ENCODE data around the gene KRTAP19-3.
"Not testable (repeated sequence)": the region's sequence is repeated elsewhere in the genome, so short reads cannot be mapped to it uniquely, and the experiment has no call there.

The KRTAP19-3 gene
- 0 reads per million in 9 experiments for total RNA-seq

DNA sequence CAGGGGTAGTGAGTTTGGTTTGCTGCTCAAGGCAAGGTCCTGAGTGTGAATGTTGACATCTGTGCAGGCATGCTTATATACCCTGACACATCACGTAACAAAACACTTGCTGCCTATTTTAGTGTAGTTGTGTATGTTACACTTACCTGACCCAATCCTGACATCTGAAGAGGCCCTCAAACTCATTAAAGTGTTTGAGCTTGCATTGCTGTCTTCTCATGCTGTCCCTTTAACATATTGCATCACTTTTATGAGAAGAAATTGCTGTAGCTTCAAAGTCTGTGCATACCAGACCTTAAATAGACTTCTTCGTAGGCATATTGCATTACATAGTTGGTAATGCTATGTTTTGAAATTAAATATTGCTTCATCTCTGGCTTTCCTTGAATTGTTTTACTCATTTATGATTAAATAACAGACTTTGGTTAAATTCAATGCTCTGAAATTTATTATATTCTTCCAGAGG is at the start of gene KRTAP19-3:
Gene KRTAP19-3 (minus strand): TSS at position 51 of the 466 bp plus-strand sequence. CDS start 56 bp downstream, outside the sequence.
- Mint-ChIP-seq H3K9me3 (peaks cover 0 to 5% of the 10 kb centered on the region in 2 donors), H3K4me1 (ENCODE audit: low read depth in 2 of 2) (no peaks in the 10 kb centered on the region), H3K4me3 (no peak within 1 kb of the TSS), H3K27me3 (no peaks in the 10 kb centered on the region), H3K36me3 (ENCODE audit: insufficient read depth) (no peaks in the 10 kb centered on the region), H3K27ac (no peak within 1 kb of the TSS)
- ATAC-seq (replicated peaks), result no peak
- no peak for DNase-seq

DNA sequence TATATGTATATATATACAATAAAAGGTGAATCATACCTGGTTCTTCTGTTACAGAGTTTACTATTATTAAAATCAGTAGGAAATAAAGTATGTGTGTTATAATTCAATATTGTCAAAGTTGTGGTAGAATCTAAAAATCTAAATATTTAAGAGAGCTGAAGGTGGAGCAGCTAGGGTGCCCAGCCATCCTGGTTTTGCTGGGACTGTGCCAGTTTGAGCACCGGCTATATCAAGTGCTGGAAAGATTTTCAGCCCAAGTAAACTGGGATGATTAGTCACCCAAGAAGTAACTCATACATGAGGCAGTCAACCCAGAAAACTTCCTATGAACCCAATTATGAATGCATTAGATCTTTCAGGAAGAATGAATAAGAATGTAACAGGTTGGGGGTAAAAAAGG is 27.1 kb upstream of the KRTAP19-3 start:
- Mint-ChIP-seq H3K9me3 (peaks cover 0 to 3% of the 10 kb centered on the region in 2 donors), H3K4me3 (no peak overlapping the region), H3K36me3 (ENCODE audit: insufficient read depth) (no peaks in the 10 kb centered on the region), H3K4me1 (ENCODE audit: low read depth in 2 of 2) (no peaks in the 10 kb centered on the region), H3K27me3 (no peaks in the 10 kb centered on the region), H3K27ac (no peak overlapping the region)
- DNase-seq (no peak), ATAC-seq (replicated peaks) (no peak)

GRCh38 chr21:30515681-30516080 is 23.9 kb upstream of the KRTAP19-3 start:
- Mint-ChIP-seq H3K9me3 (peaks cover 0 to 3% of the 10 kb centered on the region in 2 donors), H3K27ac (no peak overlapping the region), H3K27me3 (no peaks in the 10 kb centered on the region), H3K4me1 (ENCODE audit: low read depth in 2 of 2) (no peaks in the 10 kb centered on the region), H3K36me3 (ENCODE audit: insufficient read depth) (no peaks in the 10 kb centered on the region), H3K4me3 (no peak overlapping the region)
- no peak for DNase-seq
- ATAC-seq (replicated peaks), result no peak

GRCh38 chr21:30505621-30506205 is 13.9 kb upstream of the KRTAP19-3 start:
- ATAC-seq (replicated peaks); H3K4me1 Mint-ChIP-seq (ENCODE audit: low read depth in 2 of 2); H3K9me3 Mint-ChIP-seq; H3K27ac Mint-ChIP-seq; H3K36me3 Mint-ChIP-seq (ENCODE audit: insufficient read depth); DNase-seq; H3K27me3 Mint-ChIP-seq; H3K4me3 Mint-ChIP-seq: not testable (repeated sequence)

DNA sequence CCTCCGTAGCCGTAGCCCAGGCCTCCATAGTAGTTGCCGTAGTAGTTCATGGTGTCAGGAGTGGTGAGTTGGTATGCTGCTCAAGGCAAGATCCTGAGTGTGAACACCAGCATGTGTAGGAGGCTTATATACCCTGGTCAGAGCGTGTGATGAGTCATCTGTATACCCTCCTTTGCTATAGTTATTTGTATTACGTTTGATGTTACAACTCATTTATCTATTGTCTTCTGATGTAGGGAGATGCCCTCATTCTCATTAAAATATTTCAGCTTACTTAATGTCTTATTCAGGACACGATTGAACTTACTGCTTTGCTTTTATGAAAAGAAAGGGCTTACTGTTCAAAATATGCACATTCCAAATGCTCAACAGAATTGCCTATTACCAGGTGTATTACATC is 10.2 kb upstream of the KRTAP19-3 start, which contains the start of gene KRTAP19-5:
Gene KRTAP19-5 (minus strand): TSS at position 101 of the 400 bp plus-strand sequence. CDS start 51 bp downstream, at position 50.
- no peaks in the 10 kb centered on the region for H3K36me3 Mint-ChIP-seq (ENCODE audit: insufficient read depth)
- peaks cover 0 to 4% of the 10 kb centered on the region in 2 donors for H3K9me3 Mint-ChIP-seq
- no peak within 1 kb of the TSS for H3K27ac Mint-ChIP-seq
- H3K4me1 Mint-ChIP-seq (ENCODE audit: low read depth in 2 of 2), result no peaks in the 10 kb centered on the region
- no peak within 1 kb of the TSS for H3K4me3 Mint-ChIP-seq
- H3K27me3 Mint-ChIP-seq, result no peaks in the 10 kb centered on the region
- DNase-seq (no peak), ATAC-seq (replicated peaks) (no peak)

DNA sequence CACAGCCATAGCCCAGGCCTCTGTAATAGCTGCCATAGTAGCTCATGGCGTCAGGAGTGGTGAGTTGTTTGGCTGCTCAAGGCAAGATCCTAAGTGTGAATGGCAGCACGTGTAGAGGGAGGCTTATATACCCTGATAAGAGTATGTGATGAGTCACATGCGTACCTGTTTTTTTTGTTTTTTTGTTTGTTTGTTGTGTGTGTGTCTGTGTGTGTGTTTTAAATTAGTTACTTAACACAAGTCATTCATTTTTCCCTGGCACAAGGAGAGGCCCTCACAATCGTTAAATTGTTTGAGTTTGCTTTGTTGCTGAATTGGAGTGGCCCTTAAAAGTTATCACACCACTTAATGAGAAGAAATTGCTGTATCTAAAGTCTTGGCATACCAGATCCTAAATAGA is 5.3 kb upstream of the KRTAP19-3 start, which contains the start of gene KRTAP19-4:
Gene KRTAP19-4 (minus strand): TSS at position 101 of the 400 bp plus-strand sequence. CDS start 55 bp downstream, at position 46.
- ATAC-seq (replicated peaks) (no peak), DNase-seq (no peak)
- H3K9me3 Mint-ChIP-seq, result no peaks in the 10 kb centered on the region
- H3K4me1 Mint-ChIP-seq (ENCODE audit: low read depth in 2 of 2), result no peaks in the 10 kb centered on the region
- no peak within 1 kb of the TSS for H3K27ac Mint-ChIP-seq
- no peak within 1 kb of the TSS for H3K4me3 Mint-ChIP-seq
- H3K36me3 Mint-ChIP-seq (ENCODE audit: insufficient read depth), result no peaks in the 10 kb centered on the region
- H3K27me3 Mint-ChIP-seq, result no peaks in the 10 kb centered on the region

- H3K4me3 Mint-ChIP-seq, result no peak within 1 kb of the TSS
- no peaks in the 10 kb centered on the region for H3K36me3 Mint-ChIP-seq (ENCODE audit: insufficient read depth)
- H3K27ac Mint-ChIP-seq, result no peak within 1 kb of the TSS
- H3K4me1 Mint-ChIP-seq (ENCODE audit: low read depth in 2 of 2), result no peaks in the 10 kb centered on the region
- DNase-seq (no peak), ATAC-seq (replicated peaks) (no peak)
- no peaks in the 10 kb centered on the region for H3K27me3 Mint-ChIP-seq
- H3K9me3 Mint-ChIP-seq, result peaks cover 0 to 6% of the 10 kb centered on the region in 2 donors
Observed at GRCh38 chr21:30487336-30487735, 4.5 kb downstream of the KRTAP19-3 start, which contains the start of gene KRTAP19-2. Gene KRTAP19-2, minus strand, starts transcription at chr21:30487436. Its CDS starts 88 bp downstream, at chr21:30487348.

DNA sequence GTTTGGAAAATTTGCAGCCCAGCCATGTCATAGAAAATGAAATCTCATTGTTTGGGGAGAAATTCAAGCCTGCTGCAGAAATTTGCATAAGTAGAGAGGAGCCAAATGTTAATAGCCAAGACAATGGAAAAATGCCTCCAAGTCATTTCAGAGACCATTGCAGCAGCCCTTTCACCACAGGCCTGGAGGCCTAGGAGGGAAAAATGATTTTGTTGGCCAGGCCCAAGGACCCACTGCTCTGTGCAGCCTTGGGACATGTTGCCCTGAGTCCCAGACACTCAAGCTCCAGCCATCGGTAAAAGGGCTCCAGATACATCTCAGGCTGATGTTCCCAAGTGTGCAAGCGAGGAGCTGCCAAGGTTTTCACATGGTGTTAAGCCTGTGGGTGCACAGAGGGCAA is 5.6 kb downstream of the KRTAP19-3 start:
- Mint-ChIP-seq H3K4me3 (no peak overlapping the region), H3K27me3 (no peaks in the 10 kb centered on the region), H3K9me3 (peaks cover 0 to 5% of the 10 kb centered on the region in 2 donors), H3K36me3 (ENCODE audit: insufficient read depth) (no peaks in the 10 kb centered on the region), H3K27ac (no peak overlapping the region), H3K4me1 (ENCODE audit: low read depth in 2 of 2) (no peaks in the 10 kb centered on the region)
- DNase-seq (no peak), ATAC-seq (replicated peaks) (no peak)

GRCh38 chr21:30482130-30482529 is 9.7 kb downstream of the KRTAP19-3 start:
- Mint-ChIP-seq H3K27ac (no peak overlapping the region), H3K4me3 (no peak overlapping the region), H3K27me3 (no peaks in the 10 kb centered on the region), H3K4me1 (ENCODE audit: low read depth in 2 of 2) (no peaks in the 10 kb centered on the region), H3K36me3 (ENCODE audit: insufficient read depth) (no peaks in the 10 kb centered on the region), H3K9me3 (peaks cover 0 to 3% of the 10 kb centered on the region in 2 donors)
- no peak for DNase-seq
- ATAC-seq (replicated peaks), result no peak

GRCh38 chr21:30480145-30480544 is 11.7 kb downstream of the KRTAP19-3 start, which contains the start of gene KRTAP19-1:
Gene KRTAP19-1, minus strand, starts transcription at chr21:30480367. Its CDS starts 50 bp downstream, at chr21:30480317.
- Mint-ChIP-seq H3K4me3 (no peak within 1 kb of the TSS), H3K9me3 (no peaks in the 10 kb centered on the region), H3K27ac (no peak within 1 kb of the TSS), H3K36me3 (ENCODE audit: insufficient read depth) (no peaks in the 10 kb centered on the region), H3K27me3 (no peaks in the 10 kb centered on the region), H3K4me1 (ENCODE audit: low read depth in 2 of 2) (no peaks in the 10 kb centered on the region)
- ATAC-seq (replicated peaks), result no peak
- DNase-seq, result no peak

DNA sequence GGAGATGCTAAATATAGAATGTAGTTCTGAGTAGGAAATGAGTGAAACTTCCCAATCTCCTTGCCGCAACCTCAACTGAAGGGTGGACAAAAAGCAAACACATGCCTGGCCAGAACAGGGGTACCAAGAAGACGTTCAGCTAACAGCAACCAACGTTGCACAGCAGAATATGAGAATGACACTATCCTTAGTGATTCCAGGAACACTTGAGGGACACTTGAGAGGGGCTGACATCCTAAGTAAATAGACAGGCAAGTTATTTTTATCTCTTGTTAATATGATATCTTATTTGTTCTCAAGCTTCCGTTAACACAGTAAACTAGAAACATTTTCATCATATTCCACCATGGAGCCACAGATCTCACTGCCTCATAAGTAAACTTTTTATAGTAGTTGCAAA is 12.6 kb downstream of the KRTAP19-3 start:
- H3K4me1 Mint-ChIP-seq (ENCODE audit: low read depth in 2 of 2), result no peaks in the 10 kb centered on the region
- no peak for DNase-seq
- H3K9me3 Mint-ChIP-seq, result no peaks in the 10 kb centered on the region
- no peaks in the 10 kb centered on the region for H3K36me3 Mint-ChIP-seq (ENCODE audit: insufficient read depth)
- no peaks in the 10 kb centered on the region for H3K27me3 Mint-ChIP-seq
- no peak for ATAC-seq (replicated peaks)
- no peak overlapping the region for H3K27ac Mint-ChIP-seq
- H3K4me3 Mint-ChIP-seq, result no peak overlapping the region

DNA sequence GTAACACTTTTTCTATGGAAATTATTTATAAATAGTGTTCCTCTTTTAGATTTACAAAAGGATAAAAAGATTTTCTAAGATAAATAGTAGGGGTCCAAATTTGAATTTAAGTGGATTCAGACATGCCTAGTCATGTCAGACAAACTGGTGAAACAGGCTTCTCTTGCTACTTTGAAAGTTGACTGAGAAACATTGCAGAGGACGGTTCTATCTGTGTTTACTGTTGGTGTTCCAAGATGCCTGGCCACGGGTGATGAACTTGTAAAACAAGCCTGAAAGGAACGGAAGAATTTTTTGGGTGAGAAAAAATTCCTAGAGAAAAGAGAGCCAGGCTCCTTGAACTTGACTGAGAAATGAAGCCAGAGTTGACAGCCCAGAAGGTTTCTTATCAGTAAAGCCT is 13.8 kb downstream of the KRTAP19-3 start:
- Mint-ChIP-seq H3K4me3 (no peak overlapping the region), H3K27ac (no peak overlapping the region), H3K9me3 (peaks cover 0 to 2% of the 10 kb centered on the region in 2 donors), H3K36me3 (ENCODE audit: insufficient read depth) (no peaks in the 10 kb centered on the region), H3K4me1 (ENCODE audit: low read depth in 2 of 2) (no peaks in the 10 kb centered on the region), H3K27me3 (no peaks in the 10 kb centered on the region)
- ATAC-seq (replicated peaks) (no peak), DNase-seq (no peak)

- Mint-ChIP-seq H3K36me3 (ENCODE audit: insufficient read depth) (no peaks in the 10 kb centered on the region), H3K4me3 (no peak overlapping the region), H3K27me3 (no peaks in the 10 kb centered on the region), H3K9me3 (peaks cover 3 to 8% of the 10 kb centered on the region in 2 donors), H3K27ac (no peak overlapping the region), H3K4me1 (ENCODE audit: low read depth in 2 of 2) (no peaks in the 10 kb centered on the region)
- ATAC-seq (replicated peaks) (no peak), DNase-seq (no peak)
Observed at GRCh38 chr21:30468900-30469714, 22.7 kb downstream of the KRTAP19-3 start.
